ENCODE results near the gene WBP11. TPM values are rescaled to one million over a fixed set of nuclear protein-coding genes. Genes with fewer than 3 reads are reported as not detected.

The WBP11 gene
- total and polyA plus RNA-seq, 2 of the 13 experiments (the other 11 are each of a cell fraction or from before 2014, with no cell fraction given) = 7.6 to 31.0 TPM

DNA sequence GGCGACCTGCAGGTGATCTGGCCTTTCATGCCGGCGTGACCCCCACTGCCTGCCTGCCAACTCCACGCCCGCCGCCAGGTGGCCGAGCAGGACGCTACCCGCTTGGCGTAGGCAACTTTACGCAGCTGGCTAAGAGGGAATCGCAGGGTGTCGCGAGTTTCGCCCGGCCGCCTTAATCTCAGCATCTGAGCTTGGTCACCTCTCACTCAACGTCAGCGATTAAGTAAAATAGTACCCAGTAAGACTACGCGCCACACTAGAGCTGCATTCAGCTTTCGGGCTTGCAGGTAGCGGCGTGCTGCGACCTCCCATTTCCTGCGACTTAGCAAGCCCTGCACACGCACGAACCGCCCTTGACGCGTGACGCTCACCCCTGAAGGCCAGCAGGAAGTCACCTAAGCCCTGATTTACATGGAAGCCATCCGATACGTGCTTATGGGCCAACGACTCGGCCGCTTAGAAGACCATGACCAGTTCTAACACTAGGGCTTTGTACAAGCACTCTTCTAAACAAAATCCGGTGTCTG is 33.2 kb downstream of the WBP11 start (continued):
- TF ChIP-seq RBAK (CRISPR knock-in tag; IDR thresholded peaks at IDR 0.05) = 0 out of 2 replicates have a peak, but pooled peaks have one; percentile 58
- peak; percentile 20; the same call in 1 of the 2 replicates for TF ChIP-seq ZNF567 (CRISPR knock-in tag; IDR thresholded peaks at IDR 0.05; ENCODE audit: borderline replicate concordance)
- TF ChIP-seq NCOR1 (IDR thresholded peaks at IDR 0.05; ENCODE audit: borderline replicate concordance, low read length) = no peak
- TF ChIP-seq, protein P1, sequence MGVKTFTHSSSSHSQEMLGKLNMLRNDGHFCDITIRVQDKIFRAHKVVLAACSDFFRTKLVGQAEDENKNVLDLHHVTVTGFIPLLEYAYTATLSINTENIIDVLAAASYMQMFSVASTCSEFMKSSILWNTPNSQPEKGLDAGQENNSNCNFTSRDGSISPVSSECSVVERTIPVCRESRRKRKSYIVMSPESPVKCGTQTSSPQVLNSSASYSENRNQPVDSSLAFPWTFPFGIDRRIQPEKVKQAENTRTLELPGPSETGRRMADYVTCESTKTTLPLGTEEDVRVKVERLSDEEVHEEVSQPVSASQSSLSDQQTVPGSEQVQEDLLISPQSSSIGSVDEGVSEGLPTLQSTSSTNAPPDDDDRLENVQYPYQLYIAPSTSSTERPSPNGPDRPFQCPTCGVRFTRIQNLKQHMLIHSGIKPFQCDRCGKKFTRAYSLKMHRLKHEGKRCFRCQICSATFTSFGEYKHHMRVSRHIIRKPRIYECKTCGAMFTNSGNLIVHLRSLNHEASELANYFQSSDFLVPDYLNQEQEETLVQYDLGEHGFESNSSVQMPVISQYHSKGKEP (CRISPR knock-in tag; IDR thresholded peaks at IDR 0.05) = no peak
- 0 out of 2 replicates have a peak, but pooled peaks have one; percentile 5 for TF ChIP-seq ZNF678 (CRISPR knock-in tag; IDR thresholded peaks at IDR 0.05)
- TF ChIP-seq, protein P2, sequence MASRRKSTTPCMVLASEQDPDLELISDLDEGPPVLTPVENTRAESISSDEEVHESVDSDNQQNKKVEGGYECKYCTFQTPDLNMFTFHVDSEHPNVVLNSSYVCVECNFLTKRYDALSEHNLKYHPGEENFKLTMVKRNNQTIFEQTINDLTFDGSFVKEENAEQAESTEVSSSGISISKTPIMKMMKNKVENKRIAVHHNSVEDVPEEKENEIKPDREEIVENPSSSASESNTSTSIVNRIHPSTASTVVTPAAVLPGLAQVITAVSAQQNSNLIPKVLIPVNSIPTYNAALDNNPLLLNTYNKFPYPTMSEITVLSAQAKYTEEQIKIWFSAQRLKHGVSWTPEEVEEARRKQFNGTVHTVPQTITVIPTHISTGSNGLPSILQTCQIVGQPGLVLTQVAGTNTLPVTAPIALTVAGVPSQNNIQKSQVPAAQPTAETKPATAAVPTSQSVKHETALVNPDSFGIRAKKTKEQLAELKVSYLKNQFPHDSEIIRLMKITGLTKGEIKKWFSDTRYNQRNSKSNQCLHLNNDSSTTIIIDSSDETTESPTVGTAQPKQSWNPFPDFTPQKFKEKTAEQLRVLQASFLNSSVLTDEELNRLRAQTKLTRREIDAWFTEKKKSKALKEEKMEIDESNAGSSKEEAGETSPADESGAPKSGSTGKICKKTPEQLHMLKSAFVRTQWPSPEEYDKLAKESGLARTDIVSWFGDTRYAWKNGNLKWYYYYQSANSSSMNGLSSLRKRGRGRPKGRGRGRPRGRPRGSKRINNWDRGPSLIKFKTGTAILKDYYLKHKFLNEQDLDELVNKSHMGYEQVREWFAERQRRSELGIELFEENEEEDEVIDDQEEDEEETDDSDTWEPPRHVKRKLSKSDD (CRISPR knock-in tag; IDR thresholded peaks at IDR 0.05; ENCODE audit: low read depth) = no peak
- TF ChIP-seq FOSL2 (CRISPR knock-in tag; IDR thresholded peaks at IDR 0.05) = peak; percentile 24; the same call in 1 of the 2 replicates
- peak; percentile 58 for TF ChIP-seq SP2 (CRISPR knock-in tag; IDR thresholded peaks at IDR 0.05)
- no peak for TF ChIP-seq AGO1 (IDR thresholded peaks at IDR 0.05; ENCODE audit: low read depth, low read length, poor library complexity, severe bottlenecking)
- peak; percentile 55; the same call in 1 of the 2 replicates for TF ChIP-seq HIVEP1 (CRISPR knock-in tag; IDR thresholded peaks at IDR 0.05)
- TF ChIP-seq ZNF451 (CRISPR knock-in tag; IDR thresholded peaks at IDR 0.05) = no peak
- TF ChIP-seq, protein P3, sequence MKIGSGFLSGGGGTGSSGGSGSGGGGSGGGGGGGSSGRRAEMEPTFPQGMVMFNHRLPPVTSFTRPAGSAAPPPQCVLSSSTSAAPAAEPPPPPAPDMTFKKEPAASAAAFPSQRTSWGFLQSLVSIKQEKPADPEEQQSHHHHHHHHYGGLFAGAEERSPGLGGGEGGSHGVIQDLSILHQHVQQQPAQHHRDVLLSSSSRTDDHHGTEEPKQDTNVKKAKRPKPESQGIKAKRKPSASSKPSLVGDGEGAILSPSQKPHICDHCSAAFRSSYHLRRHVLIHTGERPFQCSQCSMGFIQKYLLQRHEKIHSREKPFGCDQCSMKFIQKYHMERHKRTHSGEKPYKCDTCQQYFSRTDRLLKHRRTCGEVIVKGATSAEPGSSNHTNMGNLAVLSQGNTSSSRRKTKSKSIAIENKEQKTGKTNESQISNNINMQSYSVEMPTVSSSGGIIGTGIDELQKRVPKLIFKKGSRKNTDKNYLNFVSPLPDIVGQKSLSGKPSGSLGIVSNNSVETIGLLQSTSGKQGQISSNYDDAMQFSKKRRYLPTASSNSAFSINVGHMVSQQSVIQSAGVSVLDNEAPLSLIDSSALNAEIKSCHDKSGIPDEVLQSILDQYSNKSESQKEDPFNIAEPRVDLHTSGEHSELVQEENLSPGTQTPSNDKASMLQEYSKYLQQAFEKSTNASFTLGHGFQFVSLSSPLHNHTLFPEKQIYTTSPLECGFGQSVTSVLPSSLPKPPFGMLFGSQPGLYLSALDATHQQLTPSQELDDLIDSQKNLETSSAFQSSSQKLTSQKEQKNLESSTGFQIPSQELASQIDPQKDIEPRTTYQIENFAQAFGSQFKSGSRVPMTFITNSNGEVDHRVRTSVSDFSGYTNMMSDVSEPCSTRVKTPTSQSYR (CRISPR knock-in tag; IDR thresholded peaks at IDR 0.05; ENCODE audit: borderline replicate concordance) = no peak
- TF ChIP-seq ATM (IDR thresholded peaks at IDR 0.05; ENCODE audit: borderline replicate concordance) = no peak
- TF ChIP-seq RBFOX2 (IDR thresholded peaks at IDR 0.05; ENCODE audit: low read depth, low read length) = peak; percentile 92
- TF ChIP-seq, protein P4, sequence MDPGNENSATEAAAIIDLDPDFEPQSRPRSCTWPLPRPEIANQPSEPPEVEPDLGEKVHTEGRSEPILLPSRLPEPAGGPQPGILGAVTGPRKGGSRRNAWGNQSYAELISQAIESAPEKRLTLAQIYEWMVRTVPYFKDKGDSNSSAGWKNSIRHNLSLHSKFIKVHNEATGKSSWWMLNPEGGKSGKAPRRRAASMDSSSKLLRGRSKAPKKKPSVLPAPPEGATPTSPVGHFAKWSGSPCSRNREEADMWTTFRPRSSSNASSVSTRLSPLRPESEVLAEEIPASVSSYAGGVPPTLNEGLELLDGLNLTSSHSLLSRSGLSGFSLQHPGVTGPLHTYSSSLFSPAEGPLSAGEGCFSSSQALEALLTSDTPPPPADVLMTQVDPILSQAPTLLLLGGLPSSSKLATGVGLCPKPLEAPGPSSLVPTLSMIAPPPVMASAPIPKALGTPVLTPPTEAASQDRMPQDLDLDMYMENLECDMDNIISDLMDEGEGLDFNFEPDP (CRISPR knock-in tag; conservative IDR thresholded peaks at IDR 0.05) = no peak
